ENCODE results near the gene OPCML. TPM values are rescaled to one million over a fixed set of nuclear protein-coding genes. Genes with fewer than 3 reads are reported as not detected.

OPCML gene
- total RNA-seq, 1 donor = not detected

GRCh38 chr11:133553885-133554740 lies 21.8 kb upstream of the OPCML start:
- H3K4me3 ChIP-seq (ENCODE audit: low read depth, low read length) = no peak overlapping the region
- DNase-seq (ENCODE audit: low read depth) = no peak
- no peak for TF ChIP-seq CTCF (IDR thresholded peaks at IDR 0.05; ENCODE audit: insufficient read depth, low read depth, low read length)

- no peak overlapping the region for H3K4me3 ChIP-seq (ENCODE audit: low read depth, low read length)
- no peak for DNase-seq (ENCODE audit: low read depth)
- TF ChIP-seq CTCF (IDR thresholded peaks at IDR 0.05; ENCODE audit: insufficient read depth, low read depth, low read length) = no peak
Observed at GRCh38 chr11:133552938-133553337, 20.6 kb upstream of the OPCML start.

GRCh38 chr11:133551064-133551463 lies 18.8 kb upstream of the OPCML start:
- no peak overlapping the region for H3K4me3 ChIP-seq (ENCODE audit: low read depth, low read length)
- no peak for DNase-seq (ENCODE audit: low read depth)
- no peak for TF ChIP-seq CTCF (IDR thresholded peaks at IDR 0.05; ENCODE audit: insufficient read depth, low read depth, low read length)

- DNase-seq (ENCODE audit: low read depth) = no peak
- no peak for TF ChIP-seq CTCF (IDR thresholded peaks at IDR 0.05; ENCODE audit: insufficient read depth, low read depth, low read length)
Observed at GRCh38 chr11:133549826-133550225, 17.5 kb upstream of the OPCML start.

GRCh38 chr11:133548641-133549040 lies 16.3 kb upstream of the OPCML start:
- H3K4me3 ChIP-seq (ENCODE audit: low read depth, low read length) = no peak overlapping the region
- TF ChIP-seq CTCF (IDR thresholded peaks at IDR 0.05; ENCODE audit: insufficient read depth, low read depth, low read length) = no peak
- DNase-seq (ENCODE audit: low read depth) = no peak

More at GRCh38 chr11:133549826-133550225, 17.5 kb upstream of the OPCML start:
- no peak overlapping the region for H3K4me3 ChIP-seq (ENCODE audit: low read depth, low read length)

GRCh38 chr11:133547808-133548494 lies 15.7 kb upstream of the OPCML start:
- no peak for DNase-seq (ENCODE audit: low read depth)
- no peak for TF ChIP-seq CTCF (IDR thresholded peaks at IDR 0.05; ENCODE audit: insufficient read depth, low read depth, low read length)
- H3K4me3 ChIP-seq (ENCODE audit: low read depth, low read length) = no peak overlapping the region
